Liver (tissue), 3 donors: ENCODE measurements around the gene EXOC3L1.
A peak's percentile ranks its signal among the peaks of the same experiment; 100 is the strongest.

Source experiments
- HNF4G ChIP-seq: IDR thresholded peaks from 2 replicates; pipeline ENCODE4 v1.6.1; 2016; ENCODE audit warnings: antibody characterized with exemption
- RXRA ChIP-seq, 2 donors: IDR thresholded peaks; 2 replicates each; pipeline ENCODE4 v1.6.1; 2017 to 2018; ENCODE audit warnings: antibody characterized with exemption in 2 of 2, mild to moderate bottlenecking in 1 of 2
- SP1 ChIP-seq: IDR thresholded peaks from 2 replicates; pipeline ENCODE4 v1.6.1; 2018; ENCODE audit warnings: antibody characterized with exemption, mild to moderate bottlenecking
- TF ChIP-seq, protein P1 (sequence below): fragments of 150-350 bp; IDR thresholded peaks from 2 replicates; pipeline ENCODE4 v1.5.1; 2017; ENCODE audit warnings: improper control_type of control experiment, low read depth, low read length; ENCODE audit not compliant: missing input control
- TF ChIP-seq, protein P2 (sequence below): IDR thresholded peaks from 2 replicates; pipeline ENCODE4 v1.6.1; 2016; ENCODE audit warnings: antibody characterized with exemption
- donor health status: healthy.
- donor health status: healthy.

DNA sequence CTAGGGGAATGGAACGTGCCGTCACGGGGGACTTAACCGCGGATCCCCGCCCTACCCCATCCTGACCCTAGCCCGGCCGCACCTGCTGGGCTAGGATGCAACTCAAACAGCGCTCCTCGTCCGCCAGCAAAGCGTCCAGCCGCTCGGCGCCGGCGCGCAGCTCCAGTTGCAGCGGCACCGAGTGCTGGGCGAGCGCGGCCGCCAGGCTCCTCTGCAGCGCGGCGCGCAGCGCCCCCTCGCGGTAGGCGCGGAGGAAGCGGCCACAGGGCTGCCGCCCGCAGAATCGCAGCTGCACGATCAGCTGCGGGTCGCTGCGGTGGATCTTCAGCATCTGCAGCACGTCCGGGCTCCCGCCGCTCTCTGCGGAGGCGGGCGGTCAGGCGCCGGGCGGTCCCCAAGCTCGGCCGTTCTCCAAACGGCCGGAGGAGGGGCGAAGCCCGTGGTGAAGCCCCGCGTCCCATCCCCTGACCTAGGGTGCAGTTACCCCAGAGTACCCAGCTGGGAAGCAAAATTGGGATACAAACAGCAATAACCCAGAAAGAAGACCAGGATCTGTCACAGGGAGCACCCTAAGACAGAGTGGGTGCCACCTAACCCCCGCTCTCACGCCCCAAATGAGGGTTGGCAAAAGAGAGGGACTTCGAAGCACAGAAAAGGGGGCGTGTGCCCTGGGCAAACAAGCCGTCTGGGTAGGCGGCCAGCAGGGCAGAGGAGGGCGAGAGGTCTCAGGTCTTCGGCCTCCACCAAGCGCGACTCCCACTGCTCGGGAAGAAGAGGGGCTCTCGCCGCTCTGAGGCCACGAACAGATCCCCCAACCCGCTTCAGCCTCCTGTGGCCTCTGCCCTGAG lies 34.4 kb downstream of the EXOC3L1 start:
- TF ChIP-seq, protein P1, sequence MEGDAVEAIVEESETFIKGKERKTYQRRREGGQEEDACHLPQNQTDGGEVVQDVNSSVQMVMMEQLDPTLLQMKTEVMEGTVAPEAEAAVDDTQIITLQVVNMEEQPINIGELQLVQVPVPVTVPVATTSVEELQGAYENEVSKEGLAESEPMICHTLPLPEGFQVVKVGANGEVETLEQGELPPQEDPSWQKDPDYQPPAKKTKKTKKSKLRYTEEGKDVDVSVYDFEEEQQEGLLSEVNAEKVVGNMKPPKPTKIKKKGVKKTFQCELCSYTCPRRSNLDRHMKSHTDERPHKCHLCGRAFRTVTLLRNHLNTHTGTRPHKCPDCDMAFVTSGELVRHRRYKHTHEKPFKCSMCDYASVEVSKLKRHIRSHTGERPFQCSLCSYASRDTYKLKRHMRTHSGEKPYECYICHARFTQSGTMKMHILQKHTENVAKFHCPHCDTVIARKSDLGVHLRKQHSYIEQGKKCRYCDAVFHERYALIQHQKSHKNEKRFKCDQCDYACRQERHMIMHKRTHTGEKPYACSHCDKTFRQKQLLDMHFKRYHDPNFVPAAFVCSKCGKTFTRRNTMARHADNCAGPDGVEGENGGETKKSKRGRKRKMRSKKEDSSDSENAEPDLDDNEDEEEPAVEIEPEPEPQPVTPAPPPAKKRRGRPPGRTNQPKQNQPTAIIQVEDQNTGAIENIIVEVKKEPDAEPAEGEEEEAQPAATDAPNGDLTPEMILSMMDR = peak; percentile 97
- TF ChIP-seq, protein P2, sequence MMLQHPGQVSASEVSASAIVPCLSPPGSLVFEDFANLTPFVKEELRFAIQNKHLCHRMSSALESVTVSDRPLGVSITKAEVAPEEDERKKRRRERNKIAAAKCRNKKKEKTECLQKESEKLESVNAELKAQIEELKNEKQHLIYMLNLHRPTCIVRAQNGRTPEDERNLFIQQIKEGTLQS = no peak
- no peak for TF ChIP-seq SP1
- TF ChIP-seq RXRA (IDR thresholded peaks at IDR 0.05) = no peak
- TF ChIP-seq HNF4G = no peak
